H1 (cell line): ENCODE results near the gene DMBT1. TPM values are rescaled to one million over a fixed set of nuclear protein-coding genes. Genes with fewer than 3 reads are reported as not detected.

ENCODE experiments used
- CTCF ChIA-PET: fragments of 300-600 bp; sonication (Branson Sonifier 250); formaldehyde crosslinking; loops from one replicate; lab custom pipeline; 2021; ENCODE audit not compliant: partially characterized antibody; lab: Charles Lee
- POLR2A ChIA-PET: fragments of 300-600 bp; sonication (Branson Sonifier 250); formaldehyde crosslinking; loops from one replicate; lab custom pipeline; 2021; ENCODE audit warnings: inconsistent platforms; ENCODE audit not compliant: partially characterized antibody; lab: Charles Lee
- DNase-seq, 2 experiments: peaks; one replicate each; pipeline versions ENCODE4 v3.0.0 to v3.0.0-alpha.2; 2010 to 2022; ENCODE audit warnings: low spot score in 2 of 2, low read depth in 1 of 2, mixed read lengths in 1 of 2
- FAIRE-seq: peaks from 2 replicates; lab custom pipeline; 2011; peaks lifted over from hg19 to GRCh38; lab: Jason Lieb, UNC
- H2AFZ ChIP-seq: 2 replicates; pipeline ENCODE4 v1.8.1; 2012; ENCODE audit warnings: low read length, inconsistent platforms
- H2AK5ac ChIP-seq: 2 replicates; pipeline ENCODE4 v1.6.1; 2013; ENCODE audit warnings: low read depth, low read length
- H2BK120ac ChIP-seq: replicated peaks from 2 replicates; pipeline ENCODE3; 2013; ENCODE audit warnings: low read depth, low read length, inconsistent platforms
- H2BK12ac ChIP-seq: 2 replicates; pipeline ENCODE4 v1.6.1; 2013; ENCODE audit warnings: low read depth, low read length
- H2BK15ac ChIP-seq: 2 replicates; pipeline ENCODE4 v1.6.1; 2013; ENCODE audit warnings: low read length
- H2BK20ac ChIP-seq: 2 replicates; pipeline ENCODE4 v1.6.1; 2013; ENCODE audit warnings: low read length
- H2BK5ac ChIP-seq: 2 replicates; pipeline ENCODE4 v1.6.1; 2013; ENCODE audit warnings: low read depth, low read length
- H3K14ac ChIP-seq: 2 replicates; pipeline ENCODE4 v1.6.1; 2013; ENCODE audit warnings: inconsistent platforms; ENCODE audit not compliant: insufficient read length
- H3K18ac ChIP-seq: 2 replicates; pipeline ENCODE4 v1.6.1; 2013; ENCODE audit warnings: low read length; ENCODE audit errors: extremely low read depth
- H3K23ac ChIP-seq: 2 replicates; pipeline ENCODE4 v1.6.1; 2013; ENCODE audit warnings: inconsistent platforms; ENCODE audit not compliant: insufficient read length
- H3K23me2 ChIP-seq: 2 replicates; pipeline ENCODE4 v1.6.1; 2013; ENCODE audit warnings: low read depth, low read length
- H3K27ac ChIP-seq: 2 replicates; pipeline ENCODE4 v1.6.1; 2011; ENCODE audit warnings: low read depth, low read length, inconsistent platforms
- H3K27me3 ChIP-seq, 4 experiments: replicated peaks in 1 of 4; 1 replicate in 1 of 4; 2 replicates in 3 of 4; pipeline versions ENCODE4 v1.6.1 to v1.8.1; 2011 to 2013; ENCODE audit warnings: low read length in 3 of 4, mild to moderate bottlenecking in 3 of 4, inconsistent platforms in 2 of 4, mixed read lengths in 2 of 4, moderate library complexity in 1 of 4; ENCODE audit not compliant: control insufficient read depth in 3 of 4, insufficient read depth in 3 of 4; ENCODE audit errors: extremely low read depth in 1 of 4
- H3K36me3 ChIP-seq, 4 experiments: 2 replicates each; pipeline versions ENCODE4 v1.6.1 to v1.8.1; 2011 to 2013; ENCODE audit warnings: mild to moderate bottlenecking in 4 of 4, low read length in 3 of 4, moderate library complexity in 2 of 4, control low read depth in 1 of 4, inconsistent platforms in 1 of 4; ENCODE audit not compliant: insufficient read depth in 4 of 4, control insufficient read depth in 2 of 4
- H3K4ac ChIP-seq: replicated peaks from 2 replicates; pipeline ENCODE3; 2013; ENCODE audit warnings: low read length, low read depth, mixed read lengths, inconsistent platforms; ENCODE audit not compliant: insufficient read length
- H3K4me1 ChIP-seq, 4 experiments: replicated peaks in 1 of 4; 1 replicate in 1 of 4; 2 replicates in 3 of 4; pipeline versions ENCODE4 v1.6.1 to v1.8.1; 2011 to 2013; ENCODE audit warnings: low read length in 3 of 4, inconsistent platforms in 2 of 4, mixed read lengths in 1 of 4; ENCODE audit not compliant: insufficient read depth in 4 of 4, control insufficient read depth in 3 of 4
- H3K4me2 ChIP-seq, 2 experiments: 2 replicates each; pipeline versions ENCODE4 v1.6.1 to v1.8.1; 2011 to 2013; ENCODE audit warnings: low read depth in 2 of 2, low read length in 2 of 2, control low read depth in 1 of 2, inconsistent platforms in 1 of 2, mild to moderate bottlenecking in 1 of 2; ENCODE audit not compliant: insufficient read depth in 1 of 2
- H3K4me3 ChIP-seq, 4 experiments: fragments of 200-600, 300-600 bp in 1 of 4; sonication (generic), shearing (Covaris generic), sonication (Bioruptor Twin) in 1 of 4; 2 replicates each; pipeline versions ENCODE4 v1.5.1 to v1.8.1; 2011 to 2016; ENCODE audit warnings: low read length in 4 of 4, low read depth in 3 of 4, control low read depth in 2 of 4, inconsistent platforms in 2 of 4, mild to moderate bottlenecking in 2 of 4, mixed read lengths in 1 of 4, moderate library complexity in 1 of 4; ENCODE audit not compliant: insufficient read depth in 2 of 4; ENCODE audit errors: extremely low read depth in 1 of 4
- H3K56ac ChIP-seq: replicated peaks from 2 replicates; pipeline ENCODE3; 2013; ENCODE audit warnings: low read depth, mild to moderate bottlenecking, mixed read lengths, low read length, inconsistent platforms; ENCODE audit not compliant: insufficient read length
- H3K79me1 ChIP-seq: 2 replicates; pipeline ENCODE4 v1.6.1; 2013; ENCODE audit warnings: low read depth, low read length, control low read depth
- H3K79me2 ChIP-seq, 2 experiments: 2 replicates each; pipeline versions ENCODE4 v1.6.1 to v1.8.1; 2012 to 2013; ENCODE audit warnings: low read length in 2 of 2, mild to moderate bottlenecking in 2 of 2, inconsistent platforms in 1 of 2; ENCODE audit not compliant: insufficient read depth in 2 of 2, control insufficient read depth in 1 of 2
- H3K9ac ChIP-seq, 4 experiments: replicated peaks in 1 of 4; 1 replicate in 1 of 4; 2 replicates in 3 of 4; pipeline versions ENCODE4 v1.6.1 to v1.8.1; 2011 to 2013; ENCODE audit warnings: low read depth in 3 of 4, low read length in 3 of 4, control low read depth in 2 of 4, mild to moderate bottlenecking in 2 of 4, moderate library complexity in 2 of 4, inconsistent platforms in 1 of 4; ENCODE audit errors: extremely low read depth in 1 of 4
- H3K9me3 ChIP-seq, 2 experiments: 2 replicates each; pipeline versions ENCODE4 v1.6.1 to v1.8.1; 2012 to 2013; ENCODE audit warnings: mild to moderate bottlenecking in 2 of 2, moderate library complexity in 2 of 2, control low read depth in 1 of 2, inconsistent platforms in 1 of 2, low read depth in 1 of 2, low read length in 1 of 2, mixed read lengths in 1 of 2; ENCODE audit not compliant: insufficient read depth in 2 of 2
- H4K20me1 ChIP-seq, 2 experiments: replicated peaks in 1 of 2; 2 replicates each; pipeline versions ENCODE3 to v1.8.1; 2011 to 2013; ENCODE audit warnings: inconsistent platforms in 2 of 2, low read length in 2 of 2, mild to moderate bottlenecking in 1 of 2; ENCODE audit not compliant: insufficient read depth in 2 of 2, control insufficient read depth in 1 of 2
- H4K5ac ChIP-seq: 2 replicates; pipeline ENCODE4 v1.6.1; 2013; ENCODE audit warnings: low read length, low read depth, mixed read lengths, inconsistent platforms; ENCODE audit not compliant: insufficient read length
- H4K8ac ChIP-seq: 2 replicates; pipeline ENCODE4 v1.8.0; 2013; ENCODE audit warnings: mild to moderate bottlenecking, moderate library complexity, low read length, inconsistent platforms; ENCODE audit not compliant: insufficient read depth; ENCODE audit errors: extremely low read depth
- H4K91ac ChIP-seq: replicated peaks from 2 replicates; pipeline ENCODE3; 2013; ENCODE audit warnings: low read length, mixed read lengths, inconsistent platforms; ENCODE audit not compliant: insufficient read length
- ASH2L ChIP-seq: fragments of 200-600, 300-600 bp; sonication (generic); IDR thresholded peaks from one replicate; pipeline ENCODE4 v1.7.1; 2017; ENCODE audit warnings: low read length
- BACH1 ChIP-seq: IDR thresholded peaks from 2 replicates; pipeline ENCODE4 v1.6.1; 2012; ENCODE audit warnings: low read length, improper control_type of control experiment
- CBX5 ChIP-seq: fragments of 300-800, 300-1000 bp; sonication (generic); IDR thresholded peaks from 2 replicates; pipeline ENCODE4 v1.7.1; 2016; ENCODE audit warnings: antibody characterized with exemption, low read length, low read depth
- KDM4A ChIP-seq: IDR thresholded peaks from one replicate; pipeline ENCODE4 v1.7.1; 2012; ENCODE audit warnings: low read depth, mild to moderate bottlenecking, moderate library complexity, low read length, inconsistent platforms; ENCODE audit not compliant: severe bottlenecking
- NRF1 ChIP-seq: IDR thresholded peaks from 2 replicates; pipeline ENCODE4 v1.6.1; 2011; ENCODE audit warnings: mild to moderate bottlenecking, low read depth, low read length, improper control_type of control experiment
- POU5F1 ChIP-seq: IDR thresholded peaks from 2 replicates; pipeline ENCODE4 v1.6.1; 2011; ENCODE audit warnings: low read depth, mild to moderate bottlenecking, low read length, moderate library complexity
- TAF7 ChIP-seq: optimal IDR thresholded peaks from 2 replicates; pipeline ENCODE3; 2011; ENCODE audit warnings: low read depth, mild to moderate bottlenecking, inconsistent platforms, low read length, moderate library complexity, borderline replicate concordance
- TBP ChIP-seq: IDR thresholded peaks from 2 replicates; pipeline ENCODE4 v1.6.1; 2011; ENCODE audit warnings: low read depth, low read length, improper control_type of control experiment
- TEAD4 ChIP-seq: IDR thresholded peaks from 2 replicates; pipeline ENCODE4 v1.6.1; 2012; ENCODE audit warnings: low read depth, low read length, inconsistent platforms, mixed read lengths
- whole genome bisulfite sequencing, 2 experiments: shearing (Covaris generic) in 1 of 2; methylation state at CpG; one replicate each; pipeline versions ENCODE4 v1.1.6 to v1.1.7; 2013 to 2015; ENCODE audit warnings: low lambda C conversion rate in 2 of 2, mixed read lengths in 2 of 2, inconsistent platforms in 1 of 2, low coverage in 1 of 2, missing lambda C conversion rate in 1 of 2; ENCODE audit not compliant: insufficient replicate concordance in 2 of 2, insufficient coverage in 1 of 2, insufficient read length in 1 of 2; ENCODE audit errors: extremely low coverage in 1 of 2, missing lambda C conversion rate in 1 of 2; 5-methylcytosine and 5-hydroxymethylcytosine counted together
- polyA plus RNA-seq, 7 experiments: library from polyadenylated mRNA; depleted of rRNA in 3 of 7; stranded (reverse) in 5 of 7; unstranded in 2 of 7; fragments of >200 nt in 5 of 7; fragments of 200-250 nt in 2 of 7; gene quantifications; 1 replicate in 5 of 7; 2 replicates in 1 of 7; 4 replicates in 1 of 7; pipeline versions ENCODE4 v1.2.1 to v1.2.3, GENCODE V29; 2011 to 2013; ENCODE audit warnings: missing spikeins in 2 of 7, mixed read lengths in 2 of 7
- total RNA-seq: library from RNA; stranded (reverse); fragmentation: NEBNext Ultra II Directional; extraction: Animal tissue kit (Norgen Biotek cat#: 25700); gene quantifications from 2 replicates; pipeline ENCODE4 v1.2.1, GENCODE V29; 2021
- TF ChIP-seq, protein P1 (sequence below): IDR thresholded peaks from 2 replicates; pipeline ENCODE4 v1.6.1; 2012; ENCODE audit warnings: inconsistent platforms

The DMBT1 gene
- total and polyA plus RNA-seq, 2 of the 8 experiments (the other 6 are each of a cell fraction or from before 2014, with no cell fraction given): 0.03 TPM; not detected in 1

DNA sequence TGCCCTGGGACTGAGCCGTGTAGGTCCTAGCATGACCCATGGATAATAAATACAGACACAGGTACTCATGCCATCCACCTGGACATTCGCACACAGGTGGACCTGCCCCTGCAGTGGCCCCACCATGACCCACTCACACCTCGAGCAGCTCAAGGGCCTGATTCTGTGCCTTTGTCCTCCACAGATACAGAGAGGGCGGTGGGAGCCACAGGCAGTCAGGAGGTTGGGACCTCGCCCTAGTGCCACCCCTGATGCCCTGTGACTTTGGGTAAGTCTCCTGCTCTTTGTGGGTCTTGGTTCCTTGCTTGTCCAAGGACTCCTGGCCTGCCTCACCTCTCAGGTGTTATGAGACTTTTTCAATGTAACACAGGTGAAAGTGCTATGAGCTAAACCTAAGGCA lies 96.2 kb downstream of the DMBT1 start:
- no peak overlapping the region for H2BK12ac ChIP-seq
- no peak overlapping the region for H3K4me3 ChIP-seq
- no peak overlapping the region for H3K27ac ChIP-seq
- H3K4ac ChIP-seq: no peak overlapping the region
- H2BK120ac ChIP-seq: no peak overlapping the region
- CTCF ChIA-PET: interaction anchor here (1.0 to 4.9 kb wide), 4 partner anchors 8 to 47 kb away, joined by 3 to 39 read pairs (median 4); partner anchors contain the start of gene C10orf120
- no peaks in the 10 kb centered on the region for H3K27me3 ChIP-seq
- no peaks in the 10 kb centered on the region for H4K20me1 ChIP-seq
- no peak overlapping the region for H3K56ac ChIP-seq
- no peak overlapping the region for H2BK20ac ChIP-seq
- H2AK5ac ChIP-seq: no peak overlapping the region
- H2BK5ac ChIP-seq: no peak overlapping the region
- H2AFZ ChIP-seq: no peak overlapping the region
- no peak overlapping the region for H4K8ac ChIP-seq
- no peak overlapping the region for H4K5ac ChIP-seq
- H3K23me2 ChIP-seq: no peaks in the 10 kb centered on the region
- H3K4me1 ChIP-seq: no peaks in the 10 kb centered on the region
- no peak overlapping the region for H3K14ac ChIP-seq
- H3K36me3 ChIP-seq: no peaks in the 10 kb centered on the region
- H2BK15ac ChIP-seq: no peak overlapping the region
- POLR2A ChIA-PET: no interaction called here
- no peaks in the 10 kb centered on the region for H3K79me2 ChIP-seq
- H3K9me3 ChIP-seq: no peaks in the 10 kb centered on the region
- no peak overlapping the region for H3K18ac ChIP-seq
- H3K23ac ChIP-seq: no peak overlapping the region
- 87% methylated on average over 5 of the region's 5 CpGs; no CpG with 5 or more reads in 1 of the 2 experiments for WGBS, 2 experiments
- FAIRE-seq (no peak), DNase-seq (no peak)
- H3K79me1 ChIP-seq: no peaks in the 10 kb centered on the region
- H3K9ac ChIP-seq: no peak overlapping the region
- no peak overlapping the region for H4K91ac ChIP-seq
- H3K4me2 ChIP-seq: no peak overlapping the region
- no peak for TF ChIP-seq NRF1
- no peak for TF ChIP-seq TEAD4
- no peak for TF ChIP-seq CBX5
- TF ChIP-seq POU5F1: no peak
- TF ChIP-seq, protein P1, sequence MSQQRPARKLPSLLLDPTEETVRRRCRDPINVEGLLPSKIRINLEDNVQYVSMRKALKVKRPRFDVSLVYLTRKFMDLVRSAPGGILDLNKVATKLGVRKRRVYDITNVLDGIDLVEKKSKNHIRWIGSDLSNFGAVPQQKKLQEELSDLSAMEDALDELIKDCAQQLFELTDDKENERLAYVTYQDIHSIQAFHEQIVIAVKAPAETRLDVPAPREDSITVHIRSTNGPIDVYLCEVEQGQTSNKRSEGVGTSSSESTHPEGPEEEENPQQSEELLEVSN: no peak
- TF ChIP-seq TBP: no peak
- no peak for TF ChIP-seq BACH1
- no peak for TF ChIP-seq KDM4A
- TF ChIP-seq ASH2L: no peak
- TF ChIP-seq TAF7: no peak
